HG03039 (cell line): ENCODE results near the gene FIGNL2.

Experiments used
- ATAC-seq: cut with Tn5 transposase; IDR thresholded peaks from one replicate; pipeline ENCODE4 v1.9.1; 2021; ENCODE audit warnings: mild to moderate bottlenecking, moderate library complexity; ENCODE audit not compliant: unreplicated experiment

Gene FIGNL2

DNA sequence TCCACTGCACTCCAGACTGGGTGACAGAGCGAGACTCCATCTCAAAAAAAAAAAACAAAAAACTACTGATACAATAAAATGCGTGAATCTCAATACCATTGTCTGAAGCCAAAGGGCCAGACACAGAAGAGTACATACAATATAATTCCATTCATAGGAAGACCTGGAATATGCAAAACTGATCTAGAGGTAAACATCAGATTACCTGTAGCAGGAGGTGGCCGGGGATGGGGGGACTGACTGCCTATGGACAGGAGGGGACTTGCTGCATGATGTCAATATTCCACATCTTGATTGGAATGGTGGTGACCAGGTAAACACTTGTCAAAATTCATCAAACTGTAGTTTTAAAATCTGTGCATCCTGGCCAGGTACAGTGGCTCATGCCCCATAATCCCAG lies 12.5 kb upstream of the FIGNL2 start:
- ATAC-seq: no peak

DNA sequence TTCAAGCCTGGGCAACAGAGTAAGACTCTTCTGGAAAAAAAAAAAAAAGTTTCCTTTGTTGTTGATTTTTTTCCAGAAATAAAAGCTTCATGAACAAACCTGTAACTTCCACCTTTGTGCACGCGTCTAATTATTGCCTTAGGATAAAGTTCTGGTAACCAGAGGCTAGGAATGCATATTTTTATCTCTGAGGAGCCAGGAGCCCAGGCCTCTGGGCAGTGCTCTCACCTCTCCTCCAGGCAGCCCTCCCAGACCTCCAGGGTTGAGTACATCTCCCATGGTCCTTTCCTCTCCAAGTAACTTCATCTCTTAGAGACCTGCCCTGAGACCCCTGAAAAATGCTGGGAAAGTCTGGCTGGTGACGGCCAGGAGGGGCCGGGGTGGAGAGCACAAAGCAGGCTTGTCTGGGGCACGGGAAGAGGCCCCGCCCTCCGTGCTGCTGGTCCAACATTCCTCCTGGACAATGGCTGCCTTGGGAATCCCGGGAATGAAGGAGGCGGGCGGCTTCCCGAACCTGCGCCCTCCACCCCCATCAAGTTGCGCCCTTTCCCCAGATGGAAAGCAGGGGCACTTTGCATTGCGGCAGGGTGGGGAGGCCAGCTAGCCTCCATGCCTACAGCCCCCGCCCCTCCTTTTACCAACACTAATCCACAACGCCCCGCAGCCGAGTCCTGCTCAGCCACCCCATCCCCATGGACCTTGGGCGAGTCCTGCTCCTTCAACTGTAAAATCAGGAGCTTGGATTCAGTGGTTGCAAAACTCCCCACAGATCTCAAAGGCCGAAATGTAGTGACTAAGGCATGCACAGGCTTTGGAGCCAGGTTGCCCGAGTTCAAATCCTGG lies 7.3 kb upstream of the FIGNL2 start:
- ATAC-seq: no peak

DNA sequence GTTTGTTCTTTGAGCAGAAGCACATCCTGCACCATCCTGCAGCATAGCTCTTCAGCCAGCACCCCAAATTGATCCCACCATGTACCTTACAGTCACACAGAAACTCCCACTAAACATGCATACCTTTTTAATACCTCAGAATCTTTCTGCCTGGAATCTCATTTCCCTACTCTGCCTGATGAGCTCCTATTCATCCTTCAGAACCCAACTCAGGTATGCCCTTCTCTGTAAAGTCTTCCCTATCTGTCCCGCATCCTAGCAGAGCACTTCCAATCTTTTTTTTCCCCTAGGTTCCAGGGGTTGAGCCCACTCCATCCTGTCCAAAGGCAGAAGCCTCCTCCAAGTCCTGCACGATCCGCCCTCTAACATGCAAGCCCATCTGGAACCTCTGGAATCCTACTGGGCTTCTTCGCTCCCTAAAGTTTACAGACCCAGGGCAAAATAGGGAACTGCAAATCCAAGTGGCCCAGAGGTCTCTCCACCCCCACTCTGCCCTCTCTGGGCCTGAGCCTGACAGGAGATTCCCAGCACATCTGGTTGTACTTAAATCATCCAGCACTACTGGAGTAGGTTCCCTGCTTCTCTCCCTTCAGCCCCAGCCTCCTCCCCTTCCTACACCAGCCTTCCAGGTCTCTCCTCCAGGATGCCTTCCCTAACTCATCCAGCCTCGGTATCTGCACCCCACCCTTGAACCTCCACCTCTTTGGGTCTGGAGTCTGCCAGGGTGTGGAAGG lies 4.1 kb upstream of the FIGNL2 start:
- ATAC-seq: no peak

- ATAC-seq: no peak
These were observed 3.1 kb upstream of the FIGNL2 start for GRCh38 chr12:51851413-51852124.

GRCh38 chr12:51850965-51851299 lies 2.4 kb upstream of the FIGNL2 start:
- ATAC-seq: no peak

- no peak for ATAC-seq
These were observed 1.8 kb upstream of the FIGNL2 start for GRCh38 chr12:51850081-51850964.

GRCh38 chr12:51848841-51849735 lies 570 bp upstream of the FIGNL2 start:
- ATAC-seq: no peak

DNA sequence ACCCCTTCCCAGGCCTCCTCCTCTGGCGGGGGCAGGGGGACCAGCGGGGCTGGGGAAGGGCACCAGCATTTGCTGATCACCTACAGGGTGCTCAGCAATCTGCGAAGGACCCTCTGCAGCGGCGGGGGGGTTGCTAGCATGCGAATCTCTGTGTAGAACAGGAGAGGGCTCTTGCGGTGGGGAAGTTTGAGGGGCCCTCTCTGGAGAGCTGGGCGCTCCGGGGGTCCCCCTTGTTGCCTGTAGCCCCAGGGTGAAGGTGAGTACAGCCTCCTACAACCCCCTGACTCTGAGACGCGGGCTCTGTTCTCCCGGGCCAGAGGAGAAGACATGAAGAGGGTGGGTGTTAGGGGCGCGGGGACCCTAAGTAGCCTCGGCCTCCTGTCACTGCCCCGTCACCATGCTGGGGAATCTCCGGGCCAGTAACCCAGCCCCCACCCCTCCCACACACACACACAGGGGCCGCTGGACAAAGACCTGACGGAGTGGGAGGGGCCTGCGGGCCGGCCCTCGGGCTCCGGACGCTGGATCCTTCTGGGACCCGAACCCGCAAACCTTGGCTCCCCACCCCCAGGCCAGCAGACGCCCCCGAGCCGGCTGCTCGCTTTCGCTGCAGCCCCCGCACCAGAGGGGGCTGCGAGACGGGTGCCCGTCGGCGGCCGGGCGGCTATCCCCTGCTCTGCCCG lies 734 bp downstream of the FIGNL2 start:
- no peak for ATAC-seq

- no peak for ATAC-seq
These were observed 1.4 kb downstream of the FIGNL2 start for GRCh38 chr12:51846911-51847642.

DNA sequence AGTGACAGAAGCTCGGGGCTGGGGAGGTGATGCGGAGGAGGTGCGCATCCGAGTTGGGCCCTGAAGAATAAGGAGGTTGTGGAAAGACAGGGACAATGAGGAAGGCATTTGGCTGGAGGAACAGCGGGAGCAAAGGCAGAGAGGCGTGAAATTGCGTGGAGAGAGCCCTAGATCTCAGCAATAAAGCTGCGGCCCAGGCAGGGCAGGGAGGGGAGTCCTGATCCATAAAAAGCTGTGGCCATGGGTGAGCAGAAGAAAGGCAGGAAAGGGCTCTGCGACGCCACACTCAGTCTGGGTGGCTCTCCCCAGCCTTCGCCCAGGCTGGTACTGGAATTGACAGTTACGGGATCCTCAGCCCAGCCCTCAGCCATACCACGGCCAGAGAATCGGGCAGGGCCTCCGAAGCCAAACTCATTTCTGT lies 2.2 kb downstream of the FIGNL2 start:
- ATAC-seq: no peak

DNA sequence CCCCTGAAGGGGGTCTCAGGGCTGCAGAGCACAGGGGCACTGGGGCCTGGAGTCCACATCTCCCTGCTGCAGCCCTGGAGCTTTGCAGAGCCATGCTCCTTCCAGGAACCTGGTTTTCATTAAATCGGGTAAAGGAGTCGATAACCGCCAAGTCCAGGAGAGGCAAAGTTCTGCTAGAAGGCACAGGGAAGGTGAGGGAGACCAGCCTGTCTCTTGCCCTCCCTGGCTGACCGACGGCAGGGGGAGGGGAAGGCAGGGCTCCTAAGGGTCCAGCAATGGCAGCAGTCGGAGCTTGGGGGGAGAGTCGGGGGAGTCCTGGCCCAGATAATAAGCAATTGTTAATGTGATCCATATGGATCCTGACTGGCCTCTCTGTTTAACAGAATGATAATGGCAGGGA lies 3.0 kb downstream of the FIGNL2 start:
- ATAC-seq: no peak

DNA sequence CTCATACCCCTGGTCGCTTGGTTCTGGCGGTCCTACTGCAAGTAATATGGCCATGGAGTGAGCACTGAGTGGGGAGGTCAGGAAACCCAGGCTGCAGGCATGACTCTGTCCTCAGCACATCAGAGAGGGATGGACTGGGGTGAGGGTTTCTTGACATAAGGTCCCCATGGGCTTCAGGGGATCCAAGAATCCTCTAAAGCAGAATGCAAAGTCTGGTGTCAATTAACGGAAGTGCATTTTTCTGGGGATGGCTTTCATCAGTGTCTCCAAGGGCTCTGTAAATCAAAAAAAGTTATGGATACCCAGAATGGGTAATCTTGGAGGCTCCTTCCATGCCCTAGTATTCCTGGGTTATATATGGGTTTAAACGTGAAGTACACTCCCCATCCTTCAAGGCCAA lies 3.7 kb downstream of the FIGNL2 start:
- ATAC-seq: no peak

DNA sequence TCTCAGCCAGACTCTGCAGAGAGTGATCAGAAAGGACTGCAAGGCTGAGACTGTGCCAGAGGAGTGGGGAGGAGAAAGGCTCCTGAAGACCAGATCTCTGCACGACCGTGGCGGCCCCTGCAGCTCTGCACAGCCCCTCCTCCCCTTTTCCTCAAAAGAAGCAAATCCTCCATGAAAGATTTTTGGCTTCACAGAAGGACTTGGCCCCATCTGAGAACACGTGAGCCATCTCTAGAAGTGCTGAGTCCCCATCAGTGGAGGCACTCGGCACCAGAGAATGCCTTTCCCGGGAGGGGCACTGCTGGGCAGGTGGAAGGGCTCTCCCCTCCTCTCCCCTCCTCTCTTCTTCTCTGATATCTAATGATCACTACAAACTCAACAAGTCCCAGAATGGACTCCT lies 6.8 kb downstream of the FIGNL2 start:
- ATAC-seq: no peak

DNA sequence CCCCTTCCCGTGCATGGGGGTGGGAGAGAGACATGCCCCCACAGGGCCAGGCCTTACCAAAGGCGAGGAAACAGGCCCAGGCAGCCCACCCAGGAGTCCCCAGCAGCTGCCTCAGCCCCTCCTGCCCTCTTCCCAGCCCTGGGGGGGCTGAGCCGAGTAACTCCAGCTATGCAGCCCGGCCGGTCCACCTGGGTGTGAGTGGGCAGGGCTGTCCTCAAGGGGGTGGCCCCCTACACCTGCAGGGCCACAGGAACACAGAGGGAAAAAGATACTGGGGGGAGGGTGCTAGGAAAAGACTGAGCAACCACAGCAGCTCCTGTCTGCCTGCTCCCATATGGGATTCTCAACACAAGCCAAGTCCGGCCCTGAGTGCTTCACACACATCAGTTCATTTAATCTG lies 7.6 kb downstream of the FIGNL2 start:
- ATAC-seq: no peak

DNA sequence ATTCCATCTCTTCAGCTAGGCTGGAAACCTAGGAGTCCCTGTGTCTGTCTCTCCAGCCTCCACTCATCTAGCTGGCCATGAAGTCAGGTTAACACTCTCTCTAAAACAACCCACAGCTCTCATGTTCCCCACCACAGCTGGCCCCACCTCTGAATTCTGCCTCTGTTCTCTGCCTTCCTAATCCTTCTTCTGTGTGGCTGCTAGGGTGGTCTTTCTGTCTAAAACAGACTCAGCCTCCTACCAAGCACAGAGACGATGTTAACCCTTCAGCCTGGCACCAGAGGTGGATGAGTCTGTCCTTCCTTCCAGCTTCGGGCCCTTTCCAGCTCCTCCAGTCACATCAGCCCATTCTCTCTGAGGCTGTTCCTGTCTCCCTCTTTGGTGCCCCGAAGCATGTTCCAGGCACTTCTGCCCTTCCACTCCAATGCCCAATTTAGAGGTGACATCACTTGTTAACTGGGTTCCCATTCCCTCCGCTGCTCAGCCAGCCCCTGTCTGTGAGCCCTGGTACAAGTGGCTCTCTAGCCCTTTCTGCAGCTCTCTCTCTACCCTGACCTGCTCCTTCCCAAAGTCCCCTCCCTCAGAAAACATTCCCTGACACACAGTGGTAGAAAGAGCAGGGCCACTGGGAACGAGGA lies 9.1 kb downstream of the FIGNL2 start:
- ATAC-seq: no peak

DNA sequence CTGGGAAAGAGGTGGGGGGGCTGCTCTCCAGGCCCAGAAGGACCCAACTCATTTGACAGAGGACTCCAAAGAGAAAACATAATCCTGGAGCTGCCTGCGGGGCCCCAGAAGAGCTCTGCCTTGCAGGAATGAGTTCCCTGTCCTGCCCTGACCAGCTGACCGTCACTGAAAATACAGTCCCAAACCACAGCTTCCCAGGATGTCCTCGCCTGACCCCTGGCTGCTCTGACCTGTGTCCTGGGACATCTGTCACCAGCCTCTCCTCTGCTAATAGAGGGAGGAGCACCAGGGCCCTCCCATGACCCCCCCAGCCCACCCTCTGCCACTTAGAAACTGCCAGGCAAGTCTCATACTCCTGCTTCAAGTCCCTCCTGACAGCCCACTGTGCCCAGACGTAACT lies 9.8 kb downstream of the FIGNL2 start:
- ATAC-seq: no peak

GRCh38 chr12:51838036-51838435 lies 10.5 kb downstream of the FIGNL2 start:
- no peak for ATAC-seq

DNA sequence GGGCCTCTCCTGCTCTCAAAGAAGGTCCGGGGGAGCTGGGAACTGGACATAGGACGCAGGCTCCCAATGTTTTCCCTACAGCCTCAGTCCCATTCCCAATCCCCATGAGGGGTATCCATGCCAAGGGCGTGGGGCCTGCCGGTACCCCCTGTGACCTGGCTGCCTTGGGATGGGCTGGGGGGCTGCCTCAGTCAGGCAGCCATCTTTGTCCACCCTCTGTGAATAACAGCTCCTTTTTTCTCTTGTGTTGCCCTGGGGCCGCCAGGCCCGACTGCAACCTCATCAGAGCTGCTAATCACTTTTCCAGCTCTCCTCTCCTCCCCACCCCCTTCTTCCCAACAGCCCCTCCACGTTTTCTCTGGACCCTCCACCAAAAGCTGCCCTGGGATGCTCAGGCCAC lies 11.2 kb downstream of the FIGNL2 start:
- no peak for ATAC-seq
